Measurements from ENCODE around the gene TSACC. TPM values are rescaled to one million over a fixed set of nuclear protein-coding genes. Genes with fewer than 3 reads are reported as not detected.

TSACC gene
- total and polyA plus RNA-seq, 10 of the 15 experiments (the other 5 are each of a cell fraction or from before 2014, with no cell fraction given): 0.25 to 2.8 (median 0.92) TPM; not detected in 4

GRCh38 chr1:156366378-156367166, 28.2 kb downstream of the TSACC start:
- DNase-seq (ENCODE audit: low read depth, low spot score): no peak
- TF ChIP-seq HDAC6 (IDR thresholded peaks at IDR 0.05; ENCODE audit: unreplicated experiment) (no peak), ZSCAN29 (IDR thresholded peaks at IDR 0.05) (no peak), NR2C2 (IDR thresholded peaks at IDR 0.05; ENCODE audit: borderline replicate concordance, control insufficient read depth, insufficient read length, low read depth) (no peak), GATAD2B (conservative IDR thresholded peaks at IDR 0.05; ENCODE audit: low read depth) (no peak), MEF2A (IDR thresholded peaks at IDR 0.05; ENCODE audit: insufficient read depth, low read depth, low read length) (no peak), POU2F2 (IDR thresholded peaks at IDR 0.05; ENCODE audit: borderline replicate concordance, low read depth, low read length) (no peak), ESRRA (IDR thresholded peaks at IDR 0.05; ENCODE audit: low read length) (no peak)
- 4% methylated on average over 5 of the region's 5 CpGs for WGBS (ENCODE audit: insufficient coverage, insufficient replicate concordance, low lambda C conversion rate, missing lambda C conversion rate)
- FAIRE-seq: no peak
- Histone ChIP-seq H3K9ac (ENCODE audit: control insufficient read depth, insufficient read depth, low read length) (no peak overlapping the region), H3K4me3 (no peak overlapping the region), H3K36me3 (ENCODE audit: control insufficient read depth in 2 of 2, insufficient read depth in 2 of 2, low read length in 1 of 2) (no peaks in the 10 kb centered on the region), H3K4me1 (ENCODE audit: control insufficient read depth, insufficient read depth, low read length) (no peaks in the 10 kb centered on the region), H3K79me2 (ENCODE audit: control insufficient read depth, insufficient read depth, low read length) (no peaks in the 10 kb centered on the region), H3K27me3 (replicated peaks in 1 of 2; ENCODE audit: control insufficient read depth in 2 of 2, insufficient read depth in 2 of 2, low read length in 1 of 2) (peaks cover 3 to 11% of the 10 kb centered on the region in 2 experiments; a peak in 3 of 4 replicates), H3K27ac (ENCODE audit: control insufficient read depth, insufficient read depth) (no peak overlapping the region), H2AFZ (ENCODE audit: control insufficient read depth, low read depth, low read length) (no peak overlapping the region), H3K9me3 (replicated peaks; ENCODE audit: control insufficient read depth, insufficient read depth, low read length) (no peaks in the 10 kb centered on the region), H4K20me1 (ENCODE audit: control insufficient read depth, insufficient read depth) (no peaks in the 10 kb centered on the region), H3K4me2 (ENCODE audit: control insufficient read depth, insufficient read depth) (no peak overlapping the region)
- RAD21 ChIA-PET (ENCODE audit: unreplicated experiment): interaction anchor here (0.5 kb wide), 1 partner anchor 76 kb away, joined by 3 read pairs; no protein-coding TSS in a partner anchor
- CTCF ChIA-PET: interaction anchor here (0.8 to 1.9 kb wide), 3 partner anchors 18 to 79 kb away, joined by 3 to 7 read pairs (median 3); no protein-coding TSS in a partner anchor
- POLR2A ChIA-PET: no interaction called here
- SMC1A ChIA-PET (ENCODE audit: uncharacterized antibody, unreplicated experiment): interaction anchor here (0.7 kb wide), 1 partner anchor 91 kb away, joined by 3 read pairs; no protein-coding TSS in a partner anchor
- no TSS peak for BruUV-seq (replicated peaks)
- in situ Hi-C loops (cut with MboI): no loop called here
- ATAC-seq: no peak
- intact Hi-C loops (cut with micrococcal nuclease; ENCODE audit: unreplicated experiment): no loop called here

Measured in GM12878 (cell line).